K562 (cell line): ENCODE data around the gene ERVW-1. TPM values are rescaled to one million over a fixed set of nuclear protein-coding genes. Genes with fewer than 3 reads are reported as not detected.

Experiments
- AFF4 ChIP-seq: sonication (generic); formaldehyde crosslinking; IDR thresholded peaks from 2 replicates; pipeline ENCODE4 v1.8.0; 2023; ENCODE audit warnings: mild to moderate bottlenecking, missing genetic modification reagents
- ATF4 ChIP-seq: fragments of 450-650 bp; formaldehyde crosslinking; IDR thresholded peaks from 2 replicates; pipeline ENCODE4 v1.4.0; 2022; ENCODE audit warnings: mild to moderate bottlenecking, moderate library complexity
- BRF2 ChIP-seq: IDR thresholded peaks from 3 replicates; pipeline ENCODE4 v1.6.1; 2011; ENCODE audit warnings: borderline replicate concordance, mild to moderate bottlenecking; ENCODE audit not compliant: insufficient read length, insufficient read depth
- CEBPG ChIP-seq, 3 experiments: fragments of 200-800 bp in 1 of 3; sonication (Bioruptor generic) in 1 of 3; sonication (generic) in 1 of 3; formaldehyde crosslinking in 1 of 3; IDR thresholded peaks in 2 of 3; conservative IDR thresholded peaks in 1 of 3; 2 replicates each; pipeline versions ENCODE4 v1.6.1 to v1.8.0; 2016 to 2022; ENCODE audit warnings: missing compliant biosample characterization in 2 of 3, missing genetic modification characterization in 2 of 3, mild to moderate bottlenecking in 1 of 3, missing genetic modification reagents in 1 of 3
- E2F3 ChIP-seq: fragments of 250-450 bp; sonication (Bioruptor Pico); IDR thresholded peaks from 2 replicates; pipeline ENCODE4 v1.4.0; 2020; ENCODE audit warnings: mild to moderate bottlenecking
- KDM4B ChIP-seq, 2 experiments: fragments of 450-650 bp in 1 of 2; sonication (generic) in 1 of 2; IDR thresholded peaks; 2 replicates each; pipeline ENCODE4 v1.6.1; 2016 to 2017; ENCODE audit warnings: borderline replicate concordance in 2 of 2, antibody characterized with exemption in 1 of 2, low read depth in 1 of 2, mild to moderate bottlenecking in 1 of 2
- NEUROD1 ChIP-seq: fragments of 150-350 bp; IDR thresholded peaks from 2 replicates; pipeline ENCODE4 v1.6.1; 2014; ENCODE audit warnings: borderline replicate concordance, low read length, low read depth; ENCODE audit not compliant: partially characterized antibody
- RB1 ChIP-seq: fragments of 450-650 bp; IDR thresholded peaks from 2 replicates; pipeline ENCODE4 v1.6.1; 2017; ENCODE audit warnings: low read depth, mild to moderate bottlenecking
- RBM25 ChIP-seq: fragments of 200-400 bp; formaldehyde crosslinking; IDR thresholded peaks from 2 replicates; pipeline ENCODE4 v1.6.1; 2018; ENCODE audit warnings: low read length, low read depth, moderate library complexity; ENCODE audit not compliant: severe bottlenecking
- RUNX1 ChIP-seq: sonication (generic); IDR thresholded peaks from 2 replicates; pipeline ENCODE4 v1.6.1; 2016; ENCODE audit warnings: antibody characterized with exemption, low read depth
- TEAD2 ChIP-seq: fragments of 450-650 bp; IDR thresholded peaks from 2 replicates; pipeline ENCODE4 v1.6.1; 2016; ENCODE audit warnings: missing genetic modification characterization, control low read depth, missing compliant biosample characterization
- ZBTB34 ChIP-seq: fragments of 250-450 bp; sonication (Bioruptor Pico); IDR thresholded peaks from 2 replicates; pipeline ENCODE4 v1.8.0; 2021; ENCODE audit warnings: mild to moderate bottlenecking, moderate library complexity
- ZNF124 ChIP-seq: sonication (generic); formaldehyde crosslinking; IDR thresholded peaks from 2 replicates; pipeline ENCODE4 v1.8.1; 2022; ENCODE audit warnings: missing genetic modification reagents
- polyA plus RNA-seq, 8 experiments: library from polyadenylated mRNA; depleted of rRNA in 4 of 8; stranded (reverse) in 5 of 8; unstranded in 3 of 8; fragments of >200 nt; fragmentation: Nextera tagmentation in 2 of 8; fragmentation: Illumina TruSeq in 1 of 8; extraction: Ambion mirVana in 2 of 8; extraction: Trizol in 1 of 8; gene quantifications; 2 replicates each; pipeline versions ENCODE4 v1.2.1 to v1.2.3, GENCODE V29; 2011 to 2014; ENCODE audit warnings: inconsistent platforms in 1 of 8, missing spikeins in 1 of 8
- total RNA-seq, 7 experiments: library from RNA; depleted of rRNA in 6 of 7; stranded (reverse); fragments of >200 nt in 6 of 7; fragmentation: Illumina TruSeq in 2 of 7; extraction: Trizol in 2 of 7; gene quantifications; 2 replicates each; pipeline versions ENCODE4 v1.2.1 to v1.2.3, GENCODE V29; 2011 to 2021; ENCODE audit warnings: low replicate concordance in 1 of 7

ERVW-1 gene
- total and polyA plus RNA-seq, 9 of the 15 experiments (the other 6 are each of a cell fraction or from before 2014, with no cell fraction given), result not detected

- TF ChIP-seq AFF4, result no peak
- TF ChIP-seq TEAD2 (tag), result no peak
- no peak for TF ChIP-seq CEBPG (CRISPR knock-in tag; IDR thresholded peaks at IDR 0.05)
- TF ChIP-seq CEBPG (tag; conservative IDR thresholded peaks at IDR 0.05 in 1 of 2, IDR thresholded peaks at IDR 0.05 in 1 of 2), result no peak
- TF ChIP-seq ATF4 (CRISPR knock-in tag), result no peak
- no peak for TF ChIP-seq RUNX1
- TF ChIP-seq ZNF124 (CRISPR knock-in tag), result no peak
- no peak for TF ChIP-seq ZBTB34 (CRISPR knock-in tag)
- TF ChIP-seq E2F3 (CRISPR knock-in tag), result no peak
- no peak for TF ChIP-seq KDM4B (IDR thresholded peaks at IDR 0.05; ENCODE audit: borderline replicate concordance in 2 of 2, low read depth in 1 of 2)
- TF ChIP-seq NEUROD1, result no peak
- no peak for TF ChIP-seq BRF2
- peak; percentile 31 for TF ChIP-seq RBM25
- no peak for TF ChIP-seq RB1
Measured at GRCh38 chr7:92435542-92435941, 42.2 kb downstream of the ERVW-1 start (continued).
